GM21529 (cell line): ENCODE measurements around the gene NEK5.

Experiments used
- ATAC-seq: cut with Tn5 transposase; IDR thresholded peaks from one replicate; pipeline ENCODE4 v1.9.1; 2021; ENCODE audit not compliant: unreplicated experiment

NEK5 gene

DNA sequence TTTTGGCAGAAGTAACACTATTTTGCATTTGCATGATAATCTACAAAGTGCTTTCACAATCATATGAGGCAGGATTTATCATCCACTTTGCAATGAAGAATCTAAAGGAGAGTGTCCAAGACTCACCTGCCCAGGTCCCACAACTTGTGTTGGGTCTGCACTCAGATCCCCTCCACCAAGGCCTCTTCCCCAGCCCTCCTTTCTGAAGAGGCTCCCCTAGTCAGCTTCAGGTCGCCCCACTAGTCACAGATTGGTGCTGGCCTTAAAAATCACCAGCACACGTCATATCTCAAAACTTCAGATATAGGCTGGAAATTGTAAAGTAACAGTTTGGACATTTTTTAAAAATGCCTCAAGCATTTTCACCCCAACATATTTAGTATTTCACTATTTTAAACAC is 135.2 kb downstream of the NEK5 start:
- no peak for ATAC-seq

GRCh38 chr13:51988988-51989618 is 139.8 kb downstream of the NEK5 start:
- no peak for ATAC-seq
